SK-N-SH (cell line): ENCODE measurements around the gene GRK5. TPM values are rescaled to one million over a fixed set of nuclear protein-coding genes. Genes with fewer than 3 reads are reported as not detected.

Experiments used
- CTCF ChIA-PET: fragments of 300-600, 350-600 bp; formaldehyde crosslinking; extraction: SDS; loops from one replicate; lab custom pipeline; 2021; lab: Yijun Ruan, JAX
- POLR2A ChIA-PET: fragments of 350-600 bp; sonication (Branson Sonifier 250); formaldehyde crosslinking; extraction: SDS; loops from one replicate; lab custom pipeline; 2020; ENCODE audit warnings: antibody characterized with exemption, inconsistent platforms; lab: Yijun Ruan, JAX
- DNase-seq: peaks from one replicate; pipeline ENCODE4 v3.0.0; 2012
- H2AFZ ChIP-seq: fragments of 200-600 bp; sonication (generic); 2 replicates; pipeline ENCODE4 v1.8.1; 2016; ENCODE audit warnings: antibody characterized with exemption, mild to moderate bottlenecking, low read depth
- H3F3A ChIP-seq: fragments of 200-600 bp; sonication (generic); replicated peaks from 2 replicates; pipeline ENCODE3; 2016; ENCODE audit warnings: antibody characterized with exemption, mild to moderate bottlenecking; ENCODE audit not compliant: insufficient read depth
- H3K27ac ChIP-seq, 2 experiments: fragments of 200-500 bp in 1 of 2; fragments of 200-600 bp in 1 of 2; sonication (Bioruptor generic) in 1 of 2; sonication (generic), shearing (Covaris generic) in 1 of 2; 2 replicates each; pipeline versions ENCODE4 v1.5.1 to v1.6.1; 2014 to 2016; ENCODE audit warnings: low read depth in 2 of 2, inconsistent platforms in 1 of 2, low read length in 1 of 2, mild to moderate bottlenecking in 1 of 2, mixed read lengths in 1 of 2
- H3K27me3 ChIP-seq: fragments of 200-600 bp; sonication (generic), shearing (Covaris generic); 2 replicates; pipeline ENCODE4 v1.6.1; 2016; ENCODE audit warnings: mixed run types; ENCODE audit not compliant: insufficient read depth
- H3K36me3 ChIP-seq, 2 experiments: fragments of 200-500 bp in 1 of 2; fragments of 200-600 bp in 1 of 2; sonication (Bioruptor generic) in 1 of 2; sonication (generic) in 1 of 2; replicated peaks in 1 of 2; 2 replicates each; pipeline versions ENCODE3 to v1.5.1; 2014 to 2016; ENCODE audit warnings: low read length in 1 of 2, mild to moderate bottlenecking in 1 of 2; ENCODE audit not compliant: insufficient read depth in 2 of 2, control insufficient read depth in 1 of 2
- H3K4me1 ChIP-seq, 2 experiments: fragments of 200-500 bp in 1 of 2; fragments of 200-600 bp in 1 of 2; sonication (Bioruptor generic) in 1 of 2; sonication (generic), shearing (Covaris generic) in 1 of 2; 2 replicates each; pipeline versions ENCODE4 v1.5.1 to v1.6.1; 2014 to 2016; ENCODE audit warnings: low read depth in 1 of 2, low read length in 1 of 2, mixed run types in 1 of 2; ENCODE audit not compliant: insufficient read depth in 2 of 2, control insufficient read depth in 1 of 2
- H3K4me2 ChIP-seq: fragments of 200-600 bp; sonication (generic), shearing (Covaris generic); 2 replicates; pipeline ENCODE4 v1.6.1; 2017; ENCODE audit warnings: mixed run types
- H3K4me3 ChIP-seq, 2 experiments: fragments of 200-500 bp in 1 of 2; fragments of 200-600 bp in 1 of 2; sonication (Bioruptor generic) in 1 of 2; sonication (generic), shearing (Covaris generic) in 1 of 2; 2 replicates each; pipeline versions ENCODE4 v1.5.1 to v1.8.1; 2014 to 2016; ENCODE audit warnings: low read depth in 2 of 2, inconsistent platforms in 1 of 2, low read length in 1 of 2, mild to moderate bottlenecking in 1 of 2, mixed read lengths in 1 of 2, moderate library complexity in 1 of 2
- H3K79me2 ChIP-seq: fragments of 200-600 bp; sonication (generic); 2 replicates; pipeline ENCODE4 v1.8.1; 2017; ENCODE audit warnings: mild to moderate bottlenecking; ENCODE audit not compliant: insufficient read depth
- H3K9ac ChIP-seq: fragments of 200-600 bp; sonication (generic); 2 replicates; pipeline ENCODE4 v1.6.1; 2017; ENCODE audit warnings: mixed run types
- H3K9me2 ChIP-seq: fragments of 200-600 bp; sonication (generic); 2 replicates; pipeline ENCODE4 v1.6.1; 2017; ENCODE audit warnings: mixed run types
- H3K9me3 ChIP-seq: fragments of 200-600 bp; sonication (generic); 2 replicates; pipeline ENCODE4 v1.6.1; 2017; ENCODE audit warnings: mixed run types, mild to moderate bottlenecking, moderate library complexity
- H4K20me1 ChIP-seq: fragments of 200-600 bp; sonication (generic); 2 replicates; pipeline ENCODE4 v1.6.1; 2017; ENCODE audit warnings: mild to moderate bottlenecking, mixed run types; ENCODE audit not compliant: insufficient read depth
- CTCF ChIP-seq: fragments of 200-600 bp; sonication (generic); IDR thresholded peaks from 2 replicates; pipeline ENCODE4 v1.6.1; 2017; ENCODE audit warnings: antibody characterized with exemption, mild to moderate bottlenecking, moderate library complexity
- EZH2phosphoT487 ChIP-seq: fragments of 200-600 bp; sonication (generic); IDR thresholded peaks from 2 replicates; pipeline ENCODE4 v1.6.1; 2017; ENCODE audit warnings: low read depth, mixed run types, mild to moderate bottlenecking, antibody characterized with exemption, moderate library complexity, borderline replicate concordance
- JUND ChIP-seq: IDR thresholded peaks from 2 replicates; pipeline ENCODE4 v1.4.0; 2012
- PBX3 ChIP-seq: IDR thresholded peaks from 2 replicates; pipeline ENCODE4; 2012
- POLR2AphosphoS5 ChIP-seq: IDR thresholded peaks from 2 replicates; pipeline ENCODE4 v1.6.1; 2012; ENCODE audit warnings: low read depth, low read length
- REST ChIP-seq: IDR thresholded peaks from 2 replicates; pipeline ENCODE4 v1.6.1; 2012; ENCODE audit warnings: mild to moderate bottlenecking, low read depth, low read length, moderate library complexity
- RXRA ChIP-seq: IDR thresholded peaks from 2 replicates; pipeline ENCODE4 v1.4.0; 2012; ENCODE audit warnings: low read depth, mild to moderate bottlenecking, borderline replicate concordance
- TAF1 ChIP-seq: IDR thresholded peaks from 2 replicates; pipeline ENCODE4 v1.6.1; 2012; ENCODE audit warnings: low read depth, mild to moderate bottlenecking, low read length, moderate library complexity, borderline replicate concordance
- TCF12 ChIP-seq: IDR thresholded peaks from 2 replicates; pipeline ENCODE4 v1.4.0; 2012
- WGBS: methylation state at CpG from one replicate; pipeline ENCODE4 v1.1.6; 2017; ENCODE audit warnings: low lambda C conversion rate; 5-methylcytosine and 5-hydroxymethylcytosine counted together
- polyA plus RNA-seq, 3 experiments: library from polyadenylated mRNA; depleted of rRNA; stranded (reverse); fragments of >200 nt; gene quantifications; 2 replicates each; pipeline ENCODE4 v1.2.3, GENCODE V29; 2012

Gene GRK5
- polyA plus RNA-seq, 1 of the 3 experiments (the other 2 are of a cell fraction), result 12.1 TPM

GRCh38 chr10:119491966-119492757 lies 284.8 kb downstream of the GRK5 start (continued):
- TF ChIP-seq REST (no peak), TAF1 (no peak), POLR2AphosphoS5 (no peak), JUND (no peak), EZH2phosphoT487 (no peak)

- no peak overlapping the region for H3K27ac ChIP-seq
- DNase-seq, result no peak
- H3K27me3 ChIP-seq, result no peaks in the 10 kb centered on the region
- CTCF ChIA-PET, result interaction anchor here (1.0 to 2.1 kb wide), 5 partner anchors 11 to 294 kb away, joined by 3 to 7 read pairs (median 4); partner anchors contain the start of gene RGS10
- no peaks in the 10 kb centered on the region for H3K9me3 ChIP-seq
- H3K4me1 ChIP-seq, result no peaks in the 10 kb centered on the region; a peak in 1 of 4 replicates
- H3K9me2 ChIP-seq, result no peaks in the 10 kb centered on the region
- H4K20me1 ChIP-seq, result no peaks in the 10 kb centered on the region
- H3K9ac ChIP-seq, result no peak overlapping the region
- no peaks in the 10 kb centered on the region for H3F3A ChIP-seq
- H3K36me3 ChIP-seq, result no peaks in the 10 kb centered on the region
- WGBS, result 93% methylated on average over 11 of the region's 11 CpGs
- no peak overlapping the region for H3K4me3 ChIP-seq
- H3K4me2 ChIP-seq, result no peak overlapping the region
- POLR2A ChIA-PET, result no interaction called here
- TF ChIP-seq PBX3 (no peak), TCF12 (no peak), CTCF (no peak), RXRA (no peak)
- no peaks in the 10 kb centered on the region for H3K79me2 ChIP-seq
- no peak overlapping the region for H2AFZ ChIP-seq
Measured at GRCh38 chr10:119493155-119493554, 285.8 kb downstream of the GRK5 start.
